GM18505 (cell line): ENCODE measurements around the gene MEPE.

Source experiments
- ATAC-seq: cut with Tn5 transposase; IDR thresholded peaks from one replicate; pipeline ENCODE4 v1.9.1; 2021; ENCODE audit not compliant: unreplicated experiment
- POLR2A ChIP-seq: IDR thresholded peaks from 4 replicates; pipeline ENCODE4 v1.6.1; 2011; ENCODE audit warnings: borderline replicate concordance; ENCODE audit not compliant: insufficient read depth, insufficient read length; ENCODE audit errors: extremely low read depth

Gene MEPE, protein sequence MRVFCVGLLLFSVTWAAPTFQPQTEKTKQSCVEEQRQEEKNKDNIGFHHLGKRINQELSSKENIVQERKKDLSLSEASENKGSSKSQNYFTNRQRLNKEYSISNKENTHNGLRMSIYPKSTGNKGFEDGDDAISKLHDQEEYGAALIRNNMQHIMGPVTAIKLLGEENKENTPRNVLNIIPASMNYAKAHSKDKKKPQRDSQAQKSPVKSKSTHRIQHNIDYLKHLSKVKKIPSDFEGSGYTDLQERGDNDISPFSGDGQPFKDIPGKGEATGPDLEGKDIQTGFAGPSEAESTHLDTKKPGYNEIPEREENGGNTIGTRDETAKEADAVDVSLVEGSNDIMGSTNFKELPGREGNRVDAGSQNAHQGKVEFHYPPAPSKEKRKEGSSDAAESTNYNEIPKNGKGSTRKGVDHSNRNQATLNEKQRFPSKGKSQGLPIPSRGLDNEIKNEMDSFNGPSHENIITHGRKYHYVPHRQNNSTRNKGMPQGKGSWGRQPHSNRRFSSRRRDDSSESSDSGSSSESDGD

DNA sequence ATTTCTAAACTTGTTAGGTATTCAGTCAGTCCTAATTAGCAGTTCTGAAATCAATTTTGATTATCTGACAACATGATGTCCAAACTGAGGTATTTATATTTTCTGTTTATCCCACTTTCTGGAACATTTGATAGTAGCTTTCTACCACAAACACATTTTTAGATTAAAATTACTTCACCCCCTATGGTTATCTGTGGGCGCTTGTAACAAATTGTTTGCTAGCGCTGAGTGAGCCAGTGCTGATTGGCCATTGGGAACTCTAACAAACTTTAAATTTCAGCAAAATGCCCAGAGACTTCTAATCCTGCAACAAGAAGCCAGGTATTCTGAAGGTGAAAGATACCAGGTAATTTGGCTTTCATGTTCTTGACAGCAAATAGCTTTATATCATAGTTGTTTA lies at the start of gene MEPE:
TSS of gene MEPE (plus strand) at position 301 of the 400 bp plus-strand sequence. CDS start 1,746 bp downstream, outside the sequence.
- ATAC-seq: no peak
- no peak for TF ChIP-seq POLR2A

- ATAC-seq: no peak
- no peak for TF ChIP-seq POLR2A
Observed at GRCh38 chr4:87783781-87784180, 49.0 kb upstream of the MEPE start.

DNA sequence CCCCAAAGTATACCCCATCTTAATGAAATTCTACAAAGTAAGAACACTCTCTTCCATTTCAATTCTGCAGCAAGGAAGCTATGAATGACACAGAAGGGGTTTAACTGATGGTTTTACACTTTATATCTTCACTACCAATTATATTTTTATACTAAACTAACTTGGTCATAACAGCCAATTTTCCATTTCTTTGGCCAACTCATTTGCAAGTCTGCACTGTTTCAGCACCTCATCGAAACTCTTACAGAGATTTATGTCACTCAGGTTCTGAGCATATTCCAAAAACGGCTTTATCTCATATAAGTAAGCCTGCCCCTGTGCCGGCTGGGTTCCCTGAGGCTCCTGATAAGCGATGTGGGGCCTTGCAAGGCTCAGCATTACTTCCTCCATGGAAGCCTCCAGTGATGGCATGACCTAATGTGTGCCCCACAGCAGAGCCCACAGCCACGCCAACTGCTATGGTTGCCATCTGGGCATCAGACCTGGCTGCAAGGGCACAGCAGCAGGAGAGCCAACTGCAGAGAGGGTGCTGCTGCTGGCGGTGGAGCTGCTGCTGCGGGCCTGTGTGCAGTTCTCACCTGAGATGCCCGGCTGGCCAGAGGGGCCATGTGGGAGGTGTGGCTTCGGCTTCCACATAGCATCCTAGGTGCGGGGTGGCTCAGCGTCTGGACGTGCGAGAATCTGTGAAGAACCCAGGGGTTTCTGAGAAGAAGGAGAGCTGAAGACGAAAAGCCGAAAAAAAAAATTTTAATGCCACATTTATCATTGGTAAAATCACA lies 46.8 kb upstream of the MEPE start:
- TF ChIP-seq POLR2A: no peak
- no peak for ATAC-seq

GRCh38 chr4:87799301-87800113 lies 33.3 kb upstream of the MEPE start, which contains the start of gene IBSP:
Gene IBSP (plus strand): TSS chr4:87799554. CDS start chr4:87802362, 2,808 bp downstream.
- no peak for TF ChIP-seq POLR2A
- ATAC-seq: no peak

- no peak for TF ChIP-seq POLR2A
- ATAC-seq: no peak
Observed at GRCh38 chr4:87802858-87803257, 29.9 kb upstream of the MEPE start.

- no peak for TF ChIP-seq POLR2A
- no peak for ATAC-seq
Observed at GRCh38 chr4:87803421-87803820, 29.3 kb upstream of the MEPE start.

- TF ChIP-seq POLR2A: no peak
- no peak for ATAC-seq
Observed at GRCh38 chr4:87804871-87805270, 27.9 kb upstream of the MEPE start.

DNA sequence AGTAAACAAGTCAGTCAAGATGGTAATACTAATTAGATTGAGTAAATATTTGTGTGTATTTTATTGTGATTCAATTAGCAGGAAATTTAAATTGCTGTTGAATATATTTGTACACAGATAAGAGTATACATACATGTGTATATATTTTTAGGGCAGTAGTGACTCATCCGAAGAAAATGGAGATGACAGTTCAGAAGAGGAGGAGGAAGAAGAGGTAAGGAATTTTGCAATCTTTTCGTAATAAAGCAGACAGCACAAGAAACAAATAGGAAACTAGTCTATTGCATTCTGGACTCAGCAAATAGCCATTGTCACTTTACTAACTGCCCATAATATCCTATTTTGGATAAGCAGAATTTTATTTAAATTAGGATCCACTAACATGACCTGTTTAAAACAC lies 26.8 kb upstream of the MEPE start:
- no peak for ATAC-seq
- no peak for TF ChIP-seq POLR2A

DNA sequence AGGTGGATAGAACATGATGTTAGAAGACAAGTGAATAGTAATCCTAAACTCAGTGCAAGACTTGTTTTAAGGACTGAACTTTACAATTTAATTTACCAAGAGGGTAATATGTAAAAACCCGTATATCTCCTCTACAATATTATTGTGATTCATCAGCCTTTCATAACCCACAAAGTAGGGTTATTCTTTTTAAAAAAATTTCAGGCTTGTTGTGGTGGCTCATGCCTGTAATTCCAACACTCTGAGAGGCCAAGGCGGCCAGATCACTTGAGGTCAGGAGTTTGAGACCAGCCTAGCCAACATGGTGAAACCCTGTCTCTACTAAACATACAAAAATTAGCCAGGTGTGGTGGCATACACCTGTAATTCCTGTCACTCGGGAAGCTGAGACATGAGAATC lies 26.2 kb upstream of the MEPE start:
- no peak for TF ChIP-seq POLR2A
- no peak for ATAC-seq

DNA sequence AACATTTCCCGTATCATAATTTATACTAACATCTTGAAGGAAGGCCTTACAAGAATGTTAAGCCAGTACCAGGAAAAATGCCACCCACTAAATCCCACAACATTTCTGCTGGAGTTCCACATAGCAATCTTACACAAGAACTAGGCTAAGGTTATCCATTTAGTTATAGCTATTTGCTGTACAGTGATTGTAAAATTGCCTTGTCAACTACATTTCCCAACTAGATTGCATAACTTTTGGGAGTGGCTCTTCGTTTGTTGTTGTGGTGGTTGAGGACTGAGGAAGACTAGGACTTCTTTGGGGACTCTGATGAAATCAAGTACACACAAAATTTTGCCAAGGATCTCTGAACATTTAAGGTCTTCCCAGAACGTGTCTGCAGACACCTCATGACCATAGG lies 25.4 kb upstream of the MEPE start:
- TF ChIP-seq POLR2A: no peak
- no peak for ATAC-seq

- ATAC-seq: no peak
- TF ChIP-seq POLR2A: no peak
Observed at GRCh38 chr4:87811977-87812376, 20.8 kb upstream of the MEPE start.

- no peak for TF ChIP-seq POLR2A
- no peak for ATAC-seq
Observed at GRCh38 chr4:87819281-87819919, 13.4 kb upstream of the MEPE start.

DNA sequence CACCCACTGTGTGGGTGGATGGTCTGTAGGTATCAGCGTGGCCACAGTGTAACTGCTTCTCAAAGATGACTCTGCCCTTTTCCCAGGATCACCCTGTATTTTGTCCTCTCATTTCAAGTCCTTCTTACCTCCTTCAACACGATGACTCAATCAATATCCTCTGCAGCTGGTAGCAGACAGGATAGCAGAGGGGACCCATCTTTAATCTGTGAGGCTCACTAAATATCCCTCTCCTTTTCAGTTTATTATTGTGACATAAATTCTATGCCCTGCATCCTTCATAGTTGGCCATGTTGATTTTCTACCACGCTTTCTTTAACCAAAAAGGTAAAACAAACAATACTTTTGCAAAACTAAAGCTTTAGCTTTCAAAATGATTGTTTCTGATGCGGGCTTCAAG lies 9.6 kb upstream of the MEPE start:
- TF ChIP-seq POLR2A: no peak
- ATAC-seq: no peak

GRCh38 chr4:87823724-87824123 lies 9.0 kb upstream of the MEPE start:
- TF ChIP-seq POLR2A: no peak

More at GRCh38 chr4:87823724-87824123, 9.0 kb upstream of the MEPE start:
- ATAC-seq: no peak
